Stimulated activated CD4-positive, alpha-beta T cell treated with anti-CD3 and anti-CD28 coated beads, Interleukin-1b, Interleukin-23, amount 100 ng/mL, for 24 hours (primary cell): ENCODE results near the gene LRP1B.
"Not testable (repeated sequence)": the region's sequence is repeated elsewhere in the genome, so short reads cannot be mapped to it uniquely, and the experiment has no call there.

ENCODE experiments used
- DNase-seq, 4 experiments: peaks; one replicate each; pipeline ENCODE4 v3.0.0-alpha.2; 2020; ENCODE audit warnings: low read depth in 4 of 4, low spot score in 1 of 4

Gene LRP1B

DNA sequence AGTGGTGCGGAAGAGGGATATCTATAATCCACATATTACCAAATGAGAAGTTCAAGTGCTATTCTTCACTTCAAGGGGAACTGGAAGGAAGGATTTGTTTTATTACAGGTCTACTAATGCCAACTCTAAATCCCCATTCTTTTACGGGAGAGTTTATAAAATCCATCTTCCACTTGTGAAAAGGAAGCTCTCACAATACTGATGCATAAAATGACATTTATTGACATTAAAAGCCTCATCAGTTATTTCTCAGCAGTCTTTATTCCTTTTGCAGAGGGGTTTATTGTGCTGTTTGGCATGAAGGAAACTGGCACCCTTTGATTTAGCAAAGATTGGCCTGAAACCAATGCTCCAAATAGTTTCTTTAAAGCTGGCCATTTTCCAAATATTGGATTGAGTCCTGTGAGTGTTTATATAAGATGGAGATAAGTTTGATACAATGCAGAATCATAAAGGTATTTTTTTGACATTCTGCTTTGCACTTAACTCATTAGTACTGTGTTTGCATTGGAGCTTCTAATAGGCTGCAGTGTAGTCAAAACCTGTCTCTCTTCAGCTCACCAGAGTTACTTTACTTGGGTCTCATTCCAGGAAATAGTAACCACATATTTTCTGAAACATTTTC, 26.6 kb downstream of the LRP1B start:
- DNase-seq: no peak

- DNase-seq: no peak
Observed at GRCh38 chr2:142100970-142101369, 29.8 kb downstream of the LRP1B start.

DNA sequence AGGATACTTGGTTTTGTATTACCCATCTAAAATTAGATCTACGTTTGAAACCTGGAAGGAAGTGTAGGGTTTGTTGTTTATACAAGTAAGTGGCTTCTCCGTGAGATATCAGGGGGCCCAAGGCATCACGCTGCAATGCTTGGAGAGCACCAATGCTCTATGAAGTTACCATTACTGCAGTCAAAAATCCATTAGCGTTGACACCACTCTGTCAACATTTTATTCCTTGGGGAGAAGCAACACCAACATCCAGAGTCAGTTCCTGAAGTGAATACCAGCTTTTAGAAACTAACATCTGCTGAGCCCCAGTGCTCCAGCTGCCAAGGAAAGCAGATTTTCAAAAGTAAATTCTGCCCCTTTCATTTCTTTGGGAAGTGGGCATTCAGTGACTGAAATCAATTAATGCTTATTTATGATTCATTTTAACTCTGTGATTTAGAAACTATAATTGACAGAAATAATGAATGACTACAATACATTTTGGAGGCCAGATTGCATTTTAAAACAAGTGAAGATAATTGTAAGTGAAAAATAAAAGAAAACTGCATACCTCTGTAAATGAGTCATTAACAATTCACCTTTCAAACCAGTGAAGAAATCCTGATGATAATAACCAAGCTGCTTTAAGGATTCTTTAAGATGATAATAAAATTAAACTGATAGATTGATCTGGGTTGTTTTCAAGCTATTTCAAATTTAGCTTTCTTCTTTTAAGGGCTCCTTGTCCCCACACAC, 30.5 kb downstream of the LRP1B start:
- no peak for DNase-seq

DNA sequence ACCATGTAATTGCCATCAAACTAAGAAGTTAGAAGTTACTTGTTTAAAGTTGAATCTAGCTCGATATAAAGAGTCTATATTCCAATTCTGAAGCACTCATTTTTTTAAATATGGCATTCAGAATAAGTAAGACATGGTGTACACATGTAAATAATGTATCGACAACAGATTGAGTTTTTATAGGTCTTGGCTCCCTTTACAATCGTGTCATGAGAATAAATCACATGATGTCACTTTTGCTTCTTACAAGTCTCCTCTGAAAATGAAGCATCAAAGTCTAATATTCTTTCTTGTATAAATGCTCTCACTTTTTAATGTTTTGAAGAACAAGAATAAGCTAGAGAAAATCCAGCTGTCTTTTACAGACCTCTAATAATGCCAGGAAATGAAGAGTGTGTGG, 33.1 kb downstream of the LRP1B start:
- DNase-seq: no peak

DNA sequence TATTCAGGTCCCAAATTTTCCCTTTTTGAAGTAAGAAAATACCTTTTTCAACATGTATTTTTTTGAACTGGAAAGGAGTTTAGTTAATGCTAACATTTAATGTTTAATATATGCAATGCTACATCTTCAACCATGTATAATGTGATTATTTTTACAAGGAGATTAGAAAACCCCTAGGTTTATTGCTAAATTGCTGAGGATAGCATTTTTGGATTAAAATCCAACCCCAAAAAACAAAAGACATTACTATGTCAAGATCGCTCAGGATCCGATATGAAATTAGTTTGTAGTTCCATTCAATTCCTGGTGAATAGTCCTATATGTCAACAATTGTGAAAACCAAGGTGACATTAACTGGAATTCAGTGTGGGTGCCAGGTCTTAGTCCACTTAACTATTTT, 35.2 kb downstream of the LRP1B start:
- DNase-seq: no peak

DNA sequence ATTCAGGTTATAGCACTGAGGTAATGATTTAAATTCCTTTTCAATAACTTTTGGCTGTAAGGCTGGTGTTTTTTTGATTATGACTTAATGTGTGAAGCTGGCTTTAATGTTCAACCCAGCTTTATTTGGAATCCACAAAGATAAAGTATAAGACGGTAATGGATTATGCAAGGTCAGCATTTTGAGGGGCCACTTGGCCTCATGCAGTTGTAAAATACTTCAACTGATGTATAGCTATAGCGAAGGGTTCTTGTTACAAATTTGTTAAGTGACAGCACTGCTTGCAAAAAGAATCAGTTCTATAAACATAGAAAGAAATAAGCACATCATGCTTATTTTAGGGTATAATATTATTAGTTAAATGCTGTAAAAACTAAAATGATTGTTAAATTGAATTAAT, 36.6 kb downstream of the LRP1B start:
- DNase-seq: no peak

GRCh38 chr2:142088058-142088568, 42.7 kb downstream of the LRP1B start:
- no peak for DNase-seq

DNA sequence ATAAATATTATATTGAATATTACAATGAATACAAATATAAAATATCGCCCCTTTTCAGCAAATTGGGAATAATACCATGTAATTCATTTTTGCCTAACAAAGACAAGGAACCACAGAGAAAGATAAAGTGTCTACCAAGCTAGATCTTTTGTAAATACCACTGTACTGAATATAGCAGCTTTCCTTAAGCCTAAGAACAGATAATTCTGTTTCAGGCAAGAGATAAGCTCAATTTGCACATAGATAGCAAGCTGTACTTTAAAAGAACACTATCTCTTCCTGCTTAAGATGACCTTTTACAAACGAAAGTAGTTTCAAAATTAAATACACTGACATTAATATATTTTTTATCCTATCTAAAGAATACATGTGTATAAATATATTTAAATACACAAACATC, 43.2 kb downstream of the LRP1B start:
- not testable (repeated sequence) for DNase-seq

GRCh38 chr2:142082368-142082767, 48.4 kb downstream of the LRP1B start:
- DNase-seq: no peak

- no peak for DNase-seq
Observed at GRCh38 chr2:142076317-142076716, 54.5 kb downstream of the LRP1B start.

DNA sequence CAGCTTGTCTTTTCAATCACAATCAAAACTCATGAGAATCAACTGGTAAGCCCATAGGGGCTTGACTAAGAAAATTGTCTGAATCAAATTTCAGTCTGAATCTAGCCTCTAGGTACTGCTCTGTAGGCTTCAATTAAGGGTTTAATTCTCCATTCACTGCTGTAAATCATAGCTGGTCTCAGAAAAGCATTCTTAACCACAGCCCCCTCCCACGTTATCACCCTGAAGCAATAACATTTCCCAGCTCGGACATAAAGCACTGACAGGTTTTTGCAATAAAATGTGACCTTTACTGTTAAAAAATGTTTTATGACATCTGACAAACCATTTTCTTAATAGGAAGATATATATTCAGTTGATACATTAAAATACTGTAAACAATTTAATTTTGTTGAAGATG, 55.0 kb downstream of the LRP1B start:
- DNase-seq: no peak

- DNase-seq: no peak
Observed at GRCh38 chr2:142069251-142069888, 61.4 kb downstream of the LRP1B start.

DNA sequence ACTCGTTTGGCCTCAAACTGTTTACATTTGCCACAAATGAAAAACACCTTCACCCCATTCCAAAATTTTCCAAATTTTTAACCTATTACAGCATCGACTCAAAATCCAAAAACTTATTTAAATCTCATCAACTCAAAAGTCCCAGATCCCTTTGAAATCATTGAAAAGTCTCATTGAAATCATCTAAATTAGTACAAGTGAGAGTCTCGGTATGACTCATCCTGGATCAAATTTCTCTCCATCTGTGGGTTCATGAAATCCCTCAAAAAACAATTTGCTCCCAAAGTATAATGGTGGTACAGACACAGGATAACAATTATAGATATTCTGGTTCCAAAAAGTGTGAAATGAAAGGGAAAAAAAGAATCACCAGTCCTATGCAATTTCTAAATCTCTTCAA, 65.1 kb downstream of the LRP1B start:
- DNase-seq: no peak

GRCh38 chr2:142065156-142065555, 65.7 kb downstream of the LRP1B start:
- no peak for DNase-seq

DNA sequence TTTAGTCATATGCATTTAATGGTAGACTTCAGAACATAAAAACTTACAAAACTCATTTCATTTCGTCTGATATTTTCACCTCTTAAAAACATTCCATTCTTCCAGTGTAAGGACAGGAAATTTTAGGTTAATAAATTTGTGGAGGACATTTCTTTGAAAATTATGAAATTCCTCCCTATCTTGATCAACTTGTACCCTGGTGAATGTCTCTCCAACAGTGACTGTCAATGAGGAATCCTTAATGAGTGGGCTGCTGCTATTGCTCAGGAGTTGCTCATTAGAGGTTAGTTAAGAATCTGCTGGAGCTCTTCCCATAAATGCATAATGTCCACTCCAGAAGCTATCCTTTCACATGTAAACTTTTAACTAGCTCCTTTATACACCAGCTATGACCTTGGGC, 69.1 kb downstream of the LRP1B start:
- no peak for DNase-seq

DNA sequence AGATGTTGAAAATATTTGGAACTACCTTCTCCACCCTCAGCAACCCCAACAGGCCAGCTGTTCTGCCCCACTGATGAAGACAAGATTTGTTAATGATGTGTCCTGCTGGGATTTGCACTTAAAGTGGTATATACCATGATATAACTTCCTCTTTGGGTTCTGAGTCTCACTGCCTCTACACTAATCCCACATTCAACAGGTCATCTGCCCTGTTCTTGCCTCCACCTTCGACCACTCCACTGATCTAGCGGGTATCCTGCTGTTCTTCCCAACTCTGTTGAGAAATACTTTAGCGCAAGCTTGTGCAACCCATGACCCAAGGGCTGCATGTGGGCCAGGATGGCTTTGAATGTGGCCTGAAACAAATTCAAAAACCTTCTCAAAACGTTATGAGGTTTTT, 72.7 kb downstream of the LRP1B start:
- DNase-seq: no peak

DNA sequence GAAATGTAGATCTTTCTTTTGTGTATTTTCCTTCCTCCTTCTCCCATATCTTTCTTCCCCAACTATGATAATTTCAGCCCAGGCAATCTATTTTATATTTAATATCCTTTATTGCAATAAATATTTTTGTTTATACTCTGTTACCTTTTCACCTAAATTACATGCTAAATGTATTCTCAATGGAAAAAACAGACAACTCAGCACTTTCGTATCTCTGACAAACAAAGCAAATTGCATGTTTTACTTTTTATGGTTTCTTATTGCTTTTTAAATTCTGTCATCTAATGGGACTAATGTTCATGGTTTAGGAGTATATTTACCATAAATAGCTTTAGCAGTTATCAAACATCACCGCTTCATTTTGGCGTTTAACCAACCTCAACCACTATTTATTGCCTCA, 74.0 kb downstream of the LRP1B start:
- no peak for DNase-seq

DNA sequence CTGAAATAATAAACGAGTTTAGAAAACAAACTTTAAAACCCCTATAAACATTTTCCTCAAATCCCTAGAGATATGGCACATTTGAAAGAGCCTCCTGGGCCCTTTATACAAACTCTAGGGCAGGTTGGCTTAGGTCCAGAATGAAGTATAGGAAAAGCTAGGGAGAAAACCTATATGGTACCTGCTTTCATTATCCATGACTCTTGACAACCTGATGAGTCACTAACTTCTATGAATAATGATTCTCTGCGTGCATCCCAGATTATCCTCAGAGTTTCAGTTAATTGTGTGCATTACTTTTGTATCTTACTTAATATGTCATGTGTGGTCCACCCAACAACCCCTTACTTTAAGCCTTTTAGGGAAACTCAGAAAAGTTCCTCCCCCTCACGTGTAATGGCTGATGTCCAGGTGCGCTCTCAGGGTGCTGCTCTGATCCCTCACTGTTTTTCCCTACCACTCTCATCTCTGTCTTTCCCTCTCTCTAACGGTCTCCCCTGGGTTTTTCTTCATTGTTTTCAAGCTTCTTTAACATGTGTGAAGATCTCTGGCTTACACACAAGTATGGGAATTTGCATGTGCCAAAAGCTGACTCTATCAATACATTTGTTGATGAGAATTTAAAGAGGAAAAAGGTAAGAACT, 78.5 kb downstream of the LRP1B start:
- DNase-seq: no peak

- no peak for DNase-seq
Observed at GRCh38 chr2:142048581-142048980, 82.2 kb downstream of the LRP1B start.

DNA sequence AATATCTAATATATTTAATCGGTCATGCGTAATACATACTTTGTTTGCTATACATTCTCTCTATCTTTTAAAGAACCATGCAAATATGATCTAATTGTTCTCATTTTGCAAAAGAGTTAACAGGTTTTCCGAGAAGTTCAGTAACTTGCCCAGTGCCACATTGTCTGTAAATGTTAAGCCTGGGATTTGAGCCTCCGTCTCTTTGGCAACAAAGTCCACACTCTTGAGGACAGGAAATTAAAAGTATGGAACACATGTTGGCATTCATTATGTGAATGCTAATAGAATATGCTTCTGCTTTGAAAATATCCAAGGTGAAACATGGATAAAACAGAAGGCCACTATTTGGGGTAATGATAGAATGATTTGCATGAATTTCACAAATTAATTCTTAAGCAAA, 85.2 kb downstream of the LRP1B start:
- no peak for DNase-seq

DNA sequence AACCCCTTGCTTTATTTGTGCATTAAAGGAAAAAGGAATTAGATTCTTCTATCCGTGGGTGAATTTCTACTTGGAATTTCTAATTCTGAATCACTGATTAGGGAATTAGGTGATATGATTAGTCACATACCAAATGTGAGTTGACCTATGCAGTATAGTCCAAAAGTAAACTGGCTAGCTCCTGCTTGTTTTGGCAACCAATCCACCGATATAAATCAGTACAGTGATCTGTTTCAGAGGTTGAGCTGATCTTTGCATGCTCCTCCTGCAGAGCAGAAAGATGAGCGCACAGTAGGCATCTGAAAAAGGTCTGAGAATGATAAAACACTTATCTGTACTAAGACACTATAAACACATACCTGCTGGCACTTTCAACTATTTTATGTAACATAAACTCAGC, 86.6 kb downstream of the LRP1B start:
- DNase-seq: no peak
